HG03064 (cell line): ENCODE results near the gene FRK.
"Not testable (repeated sequence)": the region's sequence is repeated elsewhere in the genome, so short reads cannot be mapped to it uniquely, and the experiment has no call there.

Source experiments
- ATAC-seq: cut with Tn5 transposase; IDR thresholded peaks from one replicate; pipeline ENCODE4 v1.9.1; 2021; ENCODE audit warnings: low read depth; ENCODE audit not compliant: unreplicated experiment

Gene FRK

DNA sequence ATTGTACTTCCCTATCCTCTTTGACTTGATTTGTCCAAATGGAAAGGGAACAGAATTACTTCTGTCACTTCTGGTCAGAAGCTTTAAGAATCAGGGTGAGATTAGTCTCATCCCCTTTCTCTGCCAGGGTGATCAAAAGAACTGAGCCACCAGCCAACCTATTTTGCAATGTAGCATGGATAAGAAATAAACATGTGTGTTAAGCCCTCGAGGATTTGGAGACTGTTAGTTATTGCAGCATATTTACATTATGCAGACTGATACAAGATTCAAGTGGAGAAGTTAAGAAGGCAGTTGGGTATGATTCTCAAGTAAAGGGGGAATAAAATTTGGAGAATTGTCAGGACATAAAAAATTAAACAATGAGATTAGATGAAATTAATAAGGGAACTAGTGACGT is 106.0 kb downstream of the FRK start:
- ATAC-seq: no peak

DNA sequence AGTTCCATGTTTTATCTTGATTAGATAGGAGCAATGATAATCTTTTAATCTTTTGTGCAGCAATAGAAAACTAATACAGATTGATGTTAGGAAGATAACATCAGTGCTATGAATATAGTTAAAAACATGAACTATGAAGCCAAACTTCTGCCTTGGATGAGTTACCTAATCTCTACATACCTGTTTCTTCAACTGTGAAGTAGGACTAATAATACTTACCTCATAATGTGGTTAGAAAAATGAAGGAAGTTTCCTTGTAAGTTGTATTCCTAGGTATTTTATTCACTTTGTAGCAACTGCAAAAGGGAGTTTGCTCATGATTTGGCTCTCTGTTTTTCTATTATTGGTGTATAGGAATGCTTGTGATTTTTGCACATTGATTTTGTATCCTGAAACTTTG is 111.9 kb downstream of the FRK start:
- ATAC-seq: no peak

DNA sequence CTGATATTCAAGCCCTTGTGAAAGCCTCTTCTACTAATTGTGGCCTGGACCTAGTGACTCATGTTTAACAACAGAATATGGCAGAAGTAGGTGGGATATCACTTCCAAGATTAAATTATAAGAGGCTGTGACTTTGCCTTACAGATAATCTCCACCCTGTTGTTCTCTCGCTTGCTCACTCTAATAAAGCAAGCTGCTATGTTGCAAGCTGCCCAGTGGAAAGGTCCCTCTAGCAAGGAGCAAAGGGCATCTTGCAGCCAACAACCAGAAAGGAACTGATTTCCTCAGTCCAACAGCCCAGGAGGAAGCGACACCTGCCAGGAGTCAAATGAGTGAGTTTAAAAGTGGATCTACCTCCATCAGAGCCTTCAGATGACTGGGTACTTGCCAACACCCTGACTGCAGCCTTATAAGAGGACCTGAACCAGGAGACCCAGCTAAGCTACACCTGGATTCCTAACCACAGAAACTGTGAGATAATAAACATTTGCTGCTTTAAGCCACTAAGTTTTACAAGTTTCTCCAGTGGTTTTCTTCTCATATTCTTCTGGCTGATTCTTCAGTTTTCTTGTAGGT is 112.6 kb downstream of the FRK start:
- ATAC-seq: no peak

DNA sequence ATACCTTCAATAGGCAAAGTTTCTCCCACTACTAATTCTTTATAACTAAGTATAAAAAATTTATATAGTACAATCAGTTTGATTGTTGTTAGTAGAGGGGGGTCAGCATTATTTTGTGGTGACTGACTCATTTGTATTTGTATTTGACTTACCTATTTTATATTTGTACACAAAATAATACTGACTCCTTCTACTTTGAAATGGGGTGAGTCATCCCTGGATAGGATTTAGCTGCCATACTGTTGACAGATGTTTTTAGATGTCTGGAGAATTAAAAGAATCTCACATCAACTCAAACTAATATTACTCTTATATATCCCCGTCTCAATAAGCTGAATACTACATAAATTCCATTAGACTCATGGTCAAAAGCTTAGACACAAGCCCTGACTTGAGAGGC is 114.9 kb downstream of the FRK start:
- ATAC-seq: no peak

DNA sequence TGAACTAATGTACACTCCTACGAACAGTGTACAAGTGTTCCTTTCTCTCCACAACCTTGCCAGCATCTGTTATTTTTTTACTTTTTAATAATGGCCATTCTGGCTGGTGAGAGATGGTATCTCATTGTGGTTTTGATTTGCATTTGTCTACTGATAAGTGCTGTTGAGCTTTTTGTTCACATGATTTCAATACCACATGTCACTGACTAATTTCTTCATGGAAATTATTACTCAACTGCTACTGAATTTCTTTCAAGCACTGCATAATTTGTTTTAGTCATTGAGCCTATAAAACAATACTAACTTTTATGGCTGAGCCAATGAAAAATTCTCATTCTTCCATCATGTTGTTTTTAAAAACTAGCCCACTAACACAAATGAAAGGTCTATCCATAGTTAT is 115.4 kb downstream of the FRK start:
- ATAC-seq: no peak

DNA sequence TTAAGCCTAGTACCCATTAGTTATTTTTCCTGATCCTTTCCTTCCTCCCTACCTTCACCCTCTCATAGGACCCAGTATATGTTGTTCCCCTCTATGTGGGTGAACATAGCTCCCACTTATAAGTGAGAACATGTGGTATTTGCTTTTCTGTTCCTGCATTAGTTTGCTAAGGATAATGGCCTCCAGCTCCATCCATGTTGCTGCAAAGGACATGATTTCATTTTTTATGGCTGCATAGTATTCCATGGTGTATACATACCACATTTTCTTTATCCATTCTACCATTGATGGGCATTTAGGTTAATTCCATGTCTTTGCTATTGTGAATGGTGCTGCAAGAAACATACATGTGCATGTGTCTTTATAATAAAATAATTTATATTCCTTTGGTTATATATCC is 115.9 kb downstream of the FRK start:
- ATAC-seq: not testable (repeated sequence)

DNA sequence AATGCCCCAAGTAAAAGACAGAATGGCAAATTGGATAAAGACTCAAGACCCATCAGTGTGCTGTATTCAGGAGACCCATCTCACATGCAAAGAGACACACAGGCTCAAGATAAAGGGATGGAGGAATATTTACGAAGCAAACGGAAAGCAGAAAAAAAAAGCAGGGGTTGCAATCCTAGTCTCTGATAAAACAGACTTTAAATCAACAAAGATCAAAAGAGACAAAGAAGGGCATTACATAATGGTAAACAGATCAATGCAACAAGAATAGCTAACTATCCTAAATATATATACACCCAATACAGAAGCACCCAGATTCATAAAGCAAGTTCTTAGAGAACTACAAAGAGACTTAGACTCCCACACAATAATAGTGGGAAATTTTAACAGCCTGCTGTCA is 123.2 kb downstream of the FRK start:
- ATAC-seq: not testable (repeated sequence)

DNA sequence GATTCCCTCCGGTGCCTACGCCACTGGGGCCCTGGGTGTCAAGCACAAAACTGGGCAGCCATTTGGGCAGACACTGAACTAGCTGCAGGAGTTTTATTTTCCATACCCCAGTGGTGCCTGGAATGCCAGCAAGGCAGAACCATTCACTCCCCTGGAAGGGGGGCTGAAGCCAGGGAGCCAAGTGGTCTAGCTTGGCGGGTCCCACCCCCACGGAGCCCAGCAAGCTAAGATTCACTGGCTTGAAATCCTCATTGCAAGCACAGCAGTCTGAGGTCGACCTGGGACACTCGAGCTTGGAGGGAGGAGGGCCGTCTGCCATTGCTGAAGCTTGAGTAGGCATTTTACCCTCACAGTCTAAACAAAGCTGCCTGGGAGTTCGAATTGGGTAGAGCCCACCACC is 125.3 kb downstream of the FRK start:
- ATAC-seq: no peak

DNA sequence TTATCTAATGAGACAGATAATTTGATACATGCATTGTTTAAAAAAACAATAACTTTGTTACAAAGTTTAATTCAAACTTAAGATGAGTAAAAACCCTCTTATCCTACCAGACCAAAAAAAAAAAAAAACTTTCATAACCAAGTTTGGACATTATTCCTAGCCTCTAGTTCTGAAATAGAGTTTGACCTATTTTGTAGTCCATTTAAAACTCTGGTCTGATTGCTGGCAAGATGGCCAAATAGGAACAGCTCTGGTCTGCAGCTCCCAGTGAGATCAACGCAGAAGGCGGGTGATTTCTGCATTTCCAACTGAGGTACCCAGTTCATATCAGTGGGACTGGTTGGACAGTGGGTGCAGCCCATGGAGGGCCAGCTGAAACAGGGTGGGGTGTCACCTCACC is 125.9 kb downstream of the FRK start:
- no peak for ATAC-seq

DNA sequence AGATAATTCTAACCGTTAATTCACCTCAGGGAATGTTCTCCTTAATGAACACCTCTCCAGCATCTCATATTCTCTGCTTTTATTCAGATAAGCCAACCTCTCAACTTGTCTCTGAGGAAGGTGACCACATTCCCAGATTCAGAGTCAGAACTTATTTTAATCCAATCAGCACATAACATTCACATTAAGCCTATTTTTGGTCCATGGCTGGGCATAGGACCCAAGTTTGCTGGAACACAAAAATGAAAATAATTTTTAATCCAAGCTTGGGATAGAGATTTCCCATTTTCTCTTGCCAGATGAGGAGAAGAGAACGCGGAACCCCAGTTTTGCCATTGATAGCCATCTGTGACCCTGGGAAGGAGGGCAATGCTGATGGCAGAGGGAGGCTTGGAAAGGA is 126.5 kb downstream of the FRK start:
- ATAC-seq: no peak

DNA sequence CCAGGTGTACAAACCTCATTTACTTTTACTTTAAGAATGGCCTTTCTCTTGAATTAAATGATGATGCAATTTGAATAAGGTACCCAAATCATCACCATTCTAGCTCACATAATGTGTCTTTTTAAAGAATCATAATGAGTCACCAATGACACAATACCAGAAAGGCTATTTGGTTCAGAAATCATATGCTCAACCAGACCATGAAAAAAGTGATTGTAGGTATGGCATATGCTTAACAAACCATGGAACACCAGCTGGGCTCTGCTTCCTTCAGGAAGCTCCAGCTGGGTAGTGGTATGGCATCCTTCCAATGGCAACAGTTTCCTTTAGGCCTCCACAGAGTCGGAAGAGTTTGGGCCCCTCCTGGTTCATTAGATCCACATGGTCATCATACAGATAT is 128.2 kb downstream of the FRK start:
- ATAC-seq: no peak

DNA sequence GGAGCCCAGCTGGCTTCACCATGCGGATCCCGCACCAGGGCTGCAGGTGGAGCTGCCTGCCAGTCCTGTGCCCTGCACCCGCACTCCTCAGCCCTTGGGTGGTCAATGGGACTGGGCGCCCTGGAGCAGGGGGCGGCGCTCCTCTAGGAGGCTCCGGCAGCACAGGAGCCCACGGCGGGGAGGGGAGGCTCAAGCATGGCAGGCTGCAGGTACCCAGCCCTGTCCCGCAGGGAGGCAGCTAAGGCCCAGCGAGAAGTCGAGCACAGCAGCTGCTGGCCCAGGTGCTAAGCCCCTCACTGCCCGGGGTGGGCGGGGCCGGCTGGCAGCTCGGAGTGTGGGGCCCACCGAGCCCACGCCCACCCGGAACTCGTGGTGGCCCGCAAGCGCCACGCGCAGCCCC is 132.7 kb downstream of the FRK start:
- ATAC-seq: not testable (repeated sequence)

DNA sequence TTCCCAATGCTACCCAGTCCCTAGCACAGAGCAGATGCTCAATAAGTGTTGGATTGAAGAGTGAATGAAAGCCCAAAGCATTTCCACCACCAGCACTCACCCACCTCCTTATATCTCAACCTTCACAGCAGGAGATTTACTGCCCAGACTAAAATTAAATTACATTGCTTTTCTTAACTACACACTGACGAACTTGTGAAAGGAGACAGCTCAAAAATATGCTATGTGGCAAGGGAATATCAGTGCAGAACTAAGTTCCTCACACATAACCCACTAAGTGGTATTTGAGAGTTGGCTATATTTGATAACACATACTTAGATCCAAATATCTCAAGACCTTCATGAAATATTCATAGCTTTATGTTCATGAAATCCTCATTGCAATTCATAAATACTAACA is 137.7 kb downstream of the FRK start:
- ATAC-seq: no peak

DNA sequence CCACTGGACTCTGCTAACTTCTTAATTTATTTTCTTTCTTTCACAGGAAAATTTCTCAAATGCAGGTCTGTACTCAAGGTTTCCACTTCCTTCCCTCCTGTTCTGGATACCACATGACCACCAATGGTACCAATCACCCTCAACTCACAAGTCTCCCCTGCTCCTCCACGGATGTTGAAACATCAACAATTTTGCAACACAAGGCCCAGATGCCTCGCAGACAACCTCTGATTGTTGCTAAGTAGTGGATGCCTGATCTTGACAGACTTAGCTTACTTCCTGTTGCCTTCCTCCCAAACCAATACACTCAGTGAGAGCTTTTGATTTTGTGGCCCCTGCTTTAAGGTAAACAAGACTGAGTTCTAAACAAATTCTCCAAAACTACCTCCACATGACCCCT is 146.6 kb downstream of the FRK start:
- no peak for ATAC-seq

DNA sequence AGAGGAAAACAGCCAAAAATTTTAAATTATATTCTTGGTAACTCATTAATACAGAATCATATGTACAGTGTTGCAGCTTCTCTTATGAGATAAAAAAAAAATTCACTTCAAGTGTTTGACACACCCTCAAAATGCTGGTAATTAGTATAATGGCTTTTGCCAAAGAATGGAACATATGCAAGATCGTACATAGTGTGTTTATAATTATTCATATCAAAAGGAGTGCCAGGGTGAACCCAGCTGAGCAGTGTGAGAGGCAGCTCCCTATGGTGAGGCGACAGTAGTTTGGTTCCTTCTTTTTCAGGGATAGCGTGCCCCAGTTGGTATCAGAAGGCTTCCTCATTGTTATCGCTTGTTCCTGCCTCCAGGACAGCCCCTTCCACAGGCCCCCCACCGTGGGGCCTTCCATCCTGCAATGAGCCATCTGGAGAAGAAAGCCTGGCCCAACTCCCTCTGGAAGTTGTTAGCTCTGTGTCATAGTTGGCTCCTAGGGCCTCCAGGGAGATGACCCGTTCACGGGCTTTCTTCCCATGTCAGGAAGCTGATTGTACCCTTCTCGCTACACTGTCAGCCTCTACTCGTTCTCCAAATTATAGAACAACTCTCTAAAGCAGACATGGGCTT is 150.7 kb downstream of the FRK start:
- no peak for ATAC-seq

DNA sequence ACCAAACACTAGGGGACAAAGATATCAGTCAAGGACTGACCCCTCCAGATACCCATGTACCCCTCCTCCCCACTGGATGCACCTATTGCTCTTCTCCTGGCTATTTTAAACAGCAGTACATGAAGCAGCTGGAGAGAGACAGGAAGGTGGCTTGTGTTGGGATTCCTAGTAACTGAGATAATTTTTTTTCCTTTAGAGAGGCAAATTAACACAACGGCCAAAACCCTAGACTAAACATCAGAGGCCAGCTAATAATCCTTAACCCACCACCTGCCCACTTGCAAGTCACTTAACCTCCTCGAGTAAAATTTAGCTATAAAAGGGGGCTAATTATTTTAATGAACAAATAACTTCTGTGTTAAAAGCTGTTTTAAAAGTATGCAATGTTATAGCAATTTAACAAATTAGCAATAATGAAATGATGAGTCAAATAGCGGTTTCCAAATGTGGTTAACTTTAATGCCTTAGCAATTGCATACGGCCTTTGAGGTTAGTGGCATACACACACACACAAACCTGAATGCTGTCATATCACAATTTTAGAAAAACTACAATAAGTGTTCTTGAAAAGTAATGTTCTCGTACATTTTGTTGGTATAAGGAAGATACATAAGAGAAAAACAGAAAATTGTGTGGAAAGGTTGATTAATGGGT is 151.7 kb downstream of the FRK start:
- ATAC-seq: no peak

DNA sequence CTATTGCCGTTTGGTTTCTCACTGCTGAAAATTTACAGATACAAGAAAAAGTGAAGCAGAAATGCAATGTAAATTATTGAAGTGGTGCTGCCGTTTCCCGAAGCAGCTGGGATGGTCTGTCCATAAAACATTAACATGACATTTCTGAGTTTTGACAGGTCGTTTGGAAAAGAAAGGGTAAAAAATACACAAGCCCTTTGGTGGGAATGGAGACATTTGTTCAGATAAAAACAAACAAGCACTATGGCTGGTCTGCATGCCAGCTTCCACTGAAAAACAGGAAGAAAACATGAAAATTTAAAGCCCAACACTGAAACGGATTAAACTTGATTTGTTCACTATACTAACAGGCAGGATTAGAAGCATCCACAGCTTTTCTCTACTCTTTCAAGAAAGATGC is 155.2 kb downstream of the FRK start:
- ATAC-seq: no peak

DNA sequence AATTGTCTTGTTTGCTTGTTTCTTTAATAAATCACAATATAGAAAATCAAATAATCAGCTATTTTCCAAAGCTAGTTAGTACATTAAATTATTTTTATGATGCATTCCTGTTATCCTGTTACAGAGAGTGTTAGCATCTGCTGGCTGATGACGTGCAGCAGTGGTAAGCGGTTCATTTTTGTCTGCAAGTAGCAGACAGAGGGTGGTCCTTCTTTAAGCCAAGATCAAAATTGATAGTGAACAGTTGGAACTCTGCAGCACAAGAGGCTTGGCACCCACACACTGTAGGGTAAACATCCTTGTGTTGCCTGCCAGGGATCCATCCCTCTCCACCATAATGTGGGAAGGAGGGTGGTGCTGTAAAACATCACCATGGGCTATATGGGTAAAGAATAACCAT is 158.3 kb downstream of the FRK start:
- no peak for ATAC-seq

DNA sequence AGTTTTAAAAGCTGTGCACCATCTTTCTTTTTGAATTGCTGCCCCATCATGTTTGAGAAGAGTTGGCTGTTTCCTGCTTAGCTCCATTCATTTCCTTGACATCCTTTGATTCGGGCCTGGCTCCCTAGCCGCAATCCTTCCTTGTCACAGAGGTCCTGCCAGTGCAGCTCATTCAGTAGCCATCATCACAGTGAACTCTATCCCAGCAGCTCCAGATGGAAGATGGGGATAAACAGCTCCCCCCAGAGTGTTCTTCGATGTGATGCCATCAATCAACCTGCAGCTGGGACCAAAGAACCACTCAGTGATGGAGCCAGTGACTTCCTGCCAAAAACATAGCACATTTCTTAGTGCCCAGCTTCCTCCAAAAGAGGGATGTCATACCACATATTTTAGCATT is 158.8 kb downstream of the FRK start:
- ATAC-seq: no peak

DNA sequence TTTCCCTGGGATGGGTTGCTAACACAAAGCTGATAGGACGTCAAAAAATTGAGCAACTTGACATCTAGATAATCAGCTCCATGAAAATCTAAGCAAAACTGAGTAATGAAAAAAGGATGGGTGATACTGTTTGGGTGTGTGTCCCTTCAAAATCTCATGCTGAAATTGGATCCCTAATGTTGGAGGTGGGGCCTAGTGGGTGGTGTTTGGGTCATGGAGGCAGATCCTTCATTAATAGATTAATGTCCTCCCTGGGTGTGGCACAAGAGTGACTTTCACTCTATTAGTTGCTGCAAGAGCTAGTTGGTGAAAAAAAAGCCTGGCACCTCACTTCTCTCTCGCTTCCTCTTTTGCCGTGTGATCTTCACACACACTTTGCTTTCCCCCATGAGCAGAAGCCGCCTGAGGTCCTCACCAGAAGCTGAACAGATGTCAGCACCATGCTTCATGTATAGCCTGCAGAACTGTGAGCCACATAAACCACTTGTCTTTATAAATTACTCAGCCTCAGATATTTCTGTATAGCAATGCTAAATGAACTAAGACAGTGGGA is 160.9 kb downstream of the FRK start:
- no peak for ATAC-seq

DNA sequence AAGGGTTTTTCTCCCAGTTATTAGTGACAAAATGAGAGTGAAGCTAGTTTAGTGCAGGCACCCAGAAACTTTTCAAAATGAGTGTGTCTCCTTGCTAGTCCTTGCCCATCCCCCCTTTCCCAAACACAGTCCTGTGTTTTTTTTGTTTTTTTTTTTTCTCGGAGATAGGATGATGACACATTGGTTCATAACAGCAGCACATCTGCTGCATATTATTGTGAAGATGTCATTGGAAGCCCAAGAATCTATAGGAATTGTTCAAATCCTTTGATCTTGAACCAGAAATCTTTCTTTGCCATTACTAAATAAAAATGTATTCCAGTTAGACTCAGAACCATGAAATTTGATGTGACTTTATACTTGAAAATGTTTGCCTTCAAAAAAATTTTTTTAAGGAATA is 162.4 kb downstream of the FRK start:
- no peak for ATAC-seq

DNA sequence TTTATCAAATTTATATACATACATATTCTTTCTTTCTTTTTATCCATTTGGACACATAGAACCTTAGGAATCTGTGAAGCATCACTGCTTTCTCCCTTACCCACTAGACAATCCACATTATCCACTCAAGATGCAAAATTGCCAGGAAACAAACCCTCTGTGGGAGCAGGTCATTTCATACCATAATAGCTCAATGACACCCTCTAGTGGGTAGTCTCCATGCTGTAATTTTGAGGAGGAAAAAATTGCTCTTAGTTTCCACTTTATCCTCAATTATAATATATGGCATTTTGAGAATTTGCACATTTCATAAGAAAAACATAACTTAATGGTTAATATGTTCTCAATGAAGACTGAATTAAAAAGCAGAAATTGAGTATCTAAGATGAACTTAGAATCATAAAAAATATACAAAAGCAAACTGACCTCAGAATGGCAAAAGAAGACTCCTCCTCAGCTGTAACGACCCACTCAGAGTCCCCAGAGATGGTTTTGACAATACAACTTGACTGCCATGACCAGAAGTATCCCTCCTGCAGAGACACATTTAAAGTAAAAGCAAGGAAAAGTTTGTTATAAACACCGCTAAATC is 164.1 kb downstream of the FRK start:
- ATAC-seq: no peak
